Caco-2 (cell line): ENCODE data around the gene ARID3C. TPM values are rescaled to one million over a fixed set of nuclear protein-coding genes. Genes with fewer than 3 reads are reported as not detected.

Experiments
- BruUV-seq: library from RNA; stranded (reverse); fragments of 400-500 nt; replicated peaks from 2 replicates; lab custom pipeline; 2021; lab: Mats Ljungman, UMichigan
- CTCF ChIA-PET: fragments of 300-600 bp; sonication (Branson Sonifier 250); formaldehyde crosslinking; loops from one replicate; lab custom pipeline; 2022; ENCODE audit warnings: antibody characterized with exemption; lab: Charles Lee
- POLR2A ChIA-PET: fragments of 300-600 bp; sonication (Branson Sonifier 250); formaldehyde crosslinking; loops from one replicate; lab custom pipeline; 2022; ENCODE audit warnings: antibody characterized with exemption; lab: Charles Lee
- DNase-seq, 2 experiments: peaks; one replicate each; pipeline versions ENCODE4 v3.0.0 to v3.0.0-alpha.2; 2020 to 2022
- H3K27me3 ChIP-seq: replicated peaks from 2 replicates; pipeline ENCODE4 v1.6.0; 2011; ENCODE audit warnings: low read length; ENCODE audit not compliant: control insufficient read depth, insufficient read depth
- H3K36me3 ChIP-seq: 2 replicates; pipeline ENCODE4 v1.5.1; 2011; ENCODE audit warnings: low read length; ENCODE audit not compliant: control insufficient read depth, insufficient read depth
- H3K4me1 ChIP-seq: fragments of 250-450 bp; sonication (Bioruptor Pico); 2 replicates; pipeline ENCODE4 v1.5.1; 2020; ENCODE audit warnings: mild to moderate bottlenecking
- H3K4me3 ChIP-seq: 2 replicates; pipeline ENCODE4 v1.5.1; 2011; ENCODE audit warnings: low read depth, mild to moderate bottlenecking, control low read depth, low read length
- H3K9me3 ChIP-seq: fragments of 250-450 bp; sonication (Bioruptor Pico); 2 replicates; pipeline ENCODE4 v1.5.1; 2020; ENCODE audit warnings: mild to moderate bottlenecking, moderate library complexity
- H3K27ac Mint-ChIP-seq: one replicate; pipeline ENCODE4 v1.8.0; 2022; ENCODE audit warnings: mixed read lengths; ENCODE audit not compliant: unreplicated experiment
- H3K27me3 Mint-ChIP-seq: one replicate; pipeline ENCODE4 v1.8.0; 2022; ENCODE audit warnings: mixed read lengths; ENCODE audit not compliant: insufficient read depth, unreplicated experiment
- H3K36me3 Mint-ChIP-seq: one replicate; pipeline ENCODE4 v1.8.0; 2022; ENCODE audit warnings: mild to moderate bottlenecking, mixed read lengths; ENCODE audit not compliant: insufficient read depth, unreplicated experiment
- H3K4me1 Mint-ChIP-seq: one replicate; pipeline ENCODE4 v1.8.0; 2022; ENCODE audit warnings: low read depth, mixed read lengths; ENCODE audit not compliant: unreplicated experiment
- H3K4me3 Mint-ChIP-seq: one replicate; pipeline ENCODE4 v1.8.0; 2022; ENCODE audit warnings: mild to moderate bottlenecking, moderate library complexity, mixed read lengths; ENCODE audit not compliant: unreplicated experiment
- H3K9me3 Mint-ChIP-seq: one replicate; pipeline ENCODE4 v1.8.0; 2022; ENCODE audit warnings: mixed read lengths; ENCODE audit not compliant: unreplicated experiment
- intact Hi-C: fragments of 100-400 bp; cut with micrococcal nuclease; formaldehyde crosslinking; loops from one replicate; pipeline ENCODE4 v1.10.0; 2022; ENCODE audit not compliant: unreplicated experiment
- total RNA-seq: library from RNA; stranded (reverse); gene quantifications from 2 replicates; pipeline ENCODE4 v1.2.3, GENCODE V29; 2022
- TF ChIP-seq, protein P1 (sequence below), 2 experiments: fragments of 200-600 bp in 1 of 2; IDR thresholded peaks; 1 replicate in 1 of 2; 2 replicates in 1 of 2; pipeline versions ENCODE4 v1.5.1 to v1.8.0; 2011 to 2022; ENCODE audit warnings: antibody characterized with exemption in 1 of 2, control low read depth in 1 of 2, inconsistent platforms in 1 of 2, low read depth in 1 of 2, low read length in 1 of 2, mild to moderate bottlenecking in 1 of 2, moderate library complexity in 1 of 2; ENCODE audit not compliant: insufficient read depth in 1 of 2, severe bottlenecking in 1 of 2, unreplicated experiment in 1 of 2

Gene ARID3C
- total RNA-seq, 1 experiment from 2014 or later = not detected

DNA sequence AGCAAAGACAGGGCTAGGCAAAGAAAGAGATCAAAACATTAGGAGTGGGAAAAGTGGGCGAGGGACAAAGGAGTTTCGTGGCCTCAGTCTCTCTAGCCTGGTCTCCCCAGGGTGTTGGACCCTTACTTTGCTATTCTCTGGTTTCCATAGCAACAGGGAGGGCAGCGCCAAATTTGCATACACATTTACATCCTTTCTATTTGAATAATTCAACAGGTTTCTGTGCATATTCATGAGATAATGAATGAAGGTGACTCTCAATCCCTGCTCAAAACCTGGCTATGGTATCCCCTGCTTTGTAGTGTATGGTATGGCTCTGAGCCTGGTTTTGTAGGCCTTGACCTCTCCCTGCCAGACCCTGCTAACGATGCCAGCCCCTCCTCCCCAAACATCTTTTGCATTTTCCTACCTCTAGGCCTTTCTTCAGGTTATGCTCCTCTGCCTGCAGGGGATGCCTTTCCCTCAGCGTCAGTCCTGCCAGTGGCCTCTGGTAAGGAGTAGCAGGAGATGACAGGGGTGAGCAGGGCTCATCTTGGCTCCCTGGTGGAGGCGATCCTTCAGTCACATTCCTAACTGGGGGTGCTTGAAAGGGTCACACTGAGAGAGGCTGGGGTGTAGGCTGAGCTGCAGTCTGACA lies 26.8 kb downstream of the ARID3C start:
- Histone ChIP-seq H3K27me3 (no peaks in the 10 kb centered on the region), H3K36me3 (no peaks in the 10 kb centered on the region), H3K9me3 (no peaks in the 10 kb centered on the region), H3K4me1 (peaks cover 4% of the 10 kb centered on the region), H3K4me3 (no peak overlapping the region)
- Mint-ChIP-seq H3K36me3 (no peaks in the 10 kb centered on the region), H3K4me3 (no peak overlapping the region), H3K4me1 (no peaks in the 10 kb centered on the region), H3K27me3 (peaks cover 3% of the 10 kb centered on the region), H3K27ac (no peak overlapping the region), H3K9me3 (no peaks in the 10 kb centered on the region)
- TF ChIP-seq, protein P1, sequence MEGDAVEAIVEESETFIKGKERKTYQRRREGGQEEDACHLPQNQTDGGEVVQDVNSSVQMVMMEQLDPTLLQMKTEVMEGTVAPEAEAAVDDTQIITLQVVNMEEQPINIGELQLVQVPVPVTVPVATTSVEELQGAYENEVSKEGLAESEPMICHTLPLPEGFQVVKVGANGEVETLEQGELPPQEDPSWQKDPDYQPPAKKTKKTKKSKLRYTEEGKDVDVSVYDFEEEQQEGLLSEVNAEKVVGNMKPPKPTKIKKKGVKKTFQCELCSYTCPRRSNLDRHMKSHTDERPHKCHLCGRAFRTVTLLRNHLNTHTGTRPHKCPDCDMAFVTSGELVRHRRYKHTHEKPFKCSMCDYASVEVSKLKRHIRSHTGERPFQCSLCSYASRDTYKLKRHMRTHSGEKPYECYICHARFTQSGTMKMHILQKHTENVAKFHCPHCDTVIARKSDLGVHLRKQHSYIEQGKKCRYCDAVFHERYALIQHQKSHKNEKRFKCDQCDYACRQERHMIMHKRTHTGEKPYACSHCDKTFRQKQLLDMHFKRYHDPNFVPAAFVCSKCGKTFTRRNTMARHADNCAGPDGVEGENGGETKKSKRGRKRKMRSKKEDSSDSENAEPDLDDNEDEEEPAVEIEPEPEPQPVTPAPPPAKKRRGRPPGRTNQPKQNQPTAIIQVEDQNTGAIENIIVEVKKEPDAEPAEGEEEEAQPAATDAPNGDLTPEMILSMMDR (IDR thresholded peaks at IDR 0.05; ENCODE audit: insufficient read depth in 1 of 2, low read depth in 1 of 2, low read length in 1 of 2, severe bottlenecking in 1 of 2, unreplicated experiment in 1 of 2) = no peak
- BruUV-seq = no TSS peak
- intact Hi-C loops = loop anchor here (2.0 kb wide), 3 partner anchors 101 to 349 kb away; no protein-coding TSS in a partner anchor
- CTCF ChIA-PET = interaction anchor here (0.6 to 1.1 kb wide), 4 partner anchors 54 to 198 kb away, joined by 3 to 6 read pairs (median 3); no protein-coding TSS in a partner anchor
- POLR2A ChIA-PET = no interaction called here
- no peak for DNase-seq

DNA sequence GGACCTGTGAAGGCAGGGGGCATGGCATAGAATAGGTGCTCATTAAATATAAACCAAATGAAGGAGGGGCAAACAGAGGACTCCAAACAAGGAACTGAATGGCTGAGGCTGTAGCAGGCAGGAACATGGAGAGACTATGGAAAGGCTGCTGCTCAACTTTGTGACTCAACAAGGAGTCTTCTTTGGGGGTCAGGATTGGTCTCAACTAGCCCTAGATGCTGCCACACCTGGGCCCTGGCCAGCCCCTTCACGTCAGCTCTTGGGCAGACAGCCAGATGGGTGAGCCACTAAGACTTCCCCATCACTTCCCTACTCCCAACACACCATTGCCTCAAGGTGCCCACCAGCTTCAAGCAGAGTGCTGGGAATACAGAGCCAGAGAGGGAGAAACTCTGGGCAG lies 28.0 kb downstream of the ARID3C start:
- intact Hi-C loops = no loop called here
- Histone ChIP-seq H3K4me1 (no peaks in the 10 kb centered on the region), H3K9me3 (no peaks in the 10 kb centered on the region), H3K4me3 (no peak overlapping the region), H3K36me3 (no peaks in the 10 kb centered on the region), H3K27me3 (no peaks in the 10 kb centered on the region; the same call in 1 of the 2 replicates)
- ChIA-PET CTCF (interaction anchor here (0.6 kb wide), 1 partner anchor 183 kb away, joined by 3 read pairs; no protein-coding TSS in a partner anchor), POLR2A (no interaction called here)
- no TSS peak for BruUV-seq
- no peak for DNase-seq
- Mint-ChIP-seq H3K9me3 (no peaks in the 10 kb centered on the region), H3K27me3 (peaks cover 11% of the 10 kb centered on the region), H3K4me1 (no peaks in the 10 kb centered on the region), H3K27ac (no peak overlapping the region), H3K4me3 (no peak overlapping the region), H3K36me3 (no peaks in the 10 kb centered on the region)
- TF ChIP-seq, protein P1 (IDR thresholded peaks at IDR 0.05; ENCODE audit: insufficient read depth in 1 of 2, low read depth in 1 of 2, low read length in 1 of 2, severe bottlenecking in 1 of 2, unreplicated experiment in 1 of 2) = no peak

DNA sequence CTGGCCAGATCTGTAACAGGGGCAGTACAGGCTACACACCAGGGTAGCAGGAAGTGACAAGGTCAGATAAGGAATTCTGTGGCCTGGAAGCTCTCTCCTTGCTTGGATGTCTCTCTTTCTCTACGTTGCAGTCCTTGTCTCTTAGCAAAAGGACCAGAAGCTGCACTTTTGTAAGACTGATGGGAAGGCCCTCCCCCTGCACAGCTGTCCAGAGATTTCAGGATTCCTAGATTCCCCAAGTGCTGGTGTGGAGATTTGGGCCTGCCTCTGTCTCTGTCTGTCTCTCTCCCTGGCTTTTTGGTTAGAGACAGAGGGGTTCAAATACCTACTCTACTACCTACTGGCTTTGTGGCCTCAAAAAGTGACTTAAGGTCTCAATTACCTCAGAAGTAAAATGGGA lies 29.3 kb downstream of the ARID3C start:
- BruUV-seq = no TSS peak
- Mint-ChIP-seq H3K27ac (no peak overlapping the region), H3K36me3 (no peaks in the 10 kb centered on the region), H3K27me3 (peaks cover 11% of the 10 kb centered on the region), H3K9me3 (no peaks in the 10 kb centered on the region), H3K4me1 (no peaks in the 10 kb centered on the region), H3K4me3 (no peak overlapping the region)
- no peak for DNase-seq
- ChIA-PET POLR2A (no interaction called here), CTCF (interaction anchor here (1.4 to 1.6 kb wide), 2 partner anchors 51 to 196 kb away, joined by 4 to 5 read pairs; no protein-coding TSS in a partner anchor)
- Histone ChIP-seq H3K4me1 (no peaks in the 10 kb centered on the region), H3K4me3 (no peak overlapping the region), H3K9me3 (no peaks in the 10 kb centered on the region), H3K27me3 (no peaks in the 10 kb centered on the region; the same call in 1 of the 2 replicates), H3K36me3 (no peaks in the 10 kb centered on the region)
- intact Hi-C loops = no loop called here
- TF ChIP-seq, protein P1 (IDR thresholded peaks at IDR 0.05; ENCODE audit: insufficient read depth in 1 of 2, low read depth in 1 of 2, low read length in 1 of 2, severe bottlenecking in 1 of 2, unreplicated experiment in 1 of 2) = no peak
